ENCODE measurements around the gene MAPK8IP3.
A peak's percentile ranks its signal among the peaks of the same experiment; 100 is the strongest.
"Not testable (repeated sequence)": the region's sequence is repeated elsewhere in the genome, so short reads cannot be mapped to it uniquely, and the experiment has no call there.

MAPK8IP3 gene

DNA sequence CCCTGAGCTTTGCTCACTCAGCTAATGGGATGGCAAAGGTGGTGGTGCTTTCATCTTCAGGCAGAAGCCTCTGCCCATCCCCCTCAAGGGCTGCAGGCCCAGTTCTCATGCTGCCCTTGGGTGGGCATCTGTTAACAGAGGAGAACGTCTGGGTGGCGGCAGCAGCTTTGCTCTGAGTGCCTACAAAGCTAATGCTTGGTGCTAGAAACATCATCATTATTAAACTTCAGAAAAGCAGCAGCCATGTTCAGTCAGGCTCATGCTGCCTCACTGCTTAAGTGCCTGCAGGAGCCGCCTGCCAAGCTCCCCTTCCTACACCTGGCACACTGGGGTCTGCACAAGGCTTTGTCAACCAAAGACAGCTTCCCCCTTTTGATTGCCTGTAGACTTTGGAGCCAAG is 5.7 kb upstream of the MAPK8IP3 start:
- Histone ChIP-seq H3K9me3 (ENCODE audit: control insufficient read depth in 1 of 2, low read length in 2 of 2) (no peaks in the 10 kb centered on the region), H3K27ac (ENCODE audit: low read length) (no peak overlapping the region), H3K4me1 (ENCODE audit: control insufficient read depth in 1 of 2, insufficient read depth in 2 of 2, low read length in 2 of 2) (peaks cover 0 to 5% of the 10 kb centered on the region in 2 donors), H3K27me3 (ENCODE audit: low read depth, low read length) (no peaks in the 10 kb centered on the region), H3K4me3 (ENCODE audit: low read depth in 1 of 2, low read length in 2 of 2) (no peak overlapping the region), H3K36me3 (ENCODE audit: control insufficient read depth in 1 of 2, insufficient read depth in 2 of 2, low read length in 2 of 2) (peaks cover 28 to 44% of the 10 kb centered on the region in 2 donors)

DNA sequence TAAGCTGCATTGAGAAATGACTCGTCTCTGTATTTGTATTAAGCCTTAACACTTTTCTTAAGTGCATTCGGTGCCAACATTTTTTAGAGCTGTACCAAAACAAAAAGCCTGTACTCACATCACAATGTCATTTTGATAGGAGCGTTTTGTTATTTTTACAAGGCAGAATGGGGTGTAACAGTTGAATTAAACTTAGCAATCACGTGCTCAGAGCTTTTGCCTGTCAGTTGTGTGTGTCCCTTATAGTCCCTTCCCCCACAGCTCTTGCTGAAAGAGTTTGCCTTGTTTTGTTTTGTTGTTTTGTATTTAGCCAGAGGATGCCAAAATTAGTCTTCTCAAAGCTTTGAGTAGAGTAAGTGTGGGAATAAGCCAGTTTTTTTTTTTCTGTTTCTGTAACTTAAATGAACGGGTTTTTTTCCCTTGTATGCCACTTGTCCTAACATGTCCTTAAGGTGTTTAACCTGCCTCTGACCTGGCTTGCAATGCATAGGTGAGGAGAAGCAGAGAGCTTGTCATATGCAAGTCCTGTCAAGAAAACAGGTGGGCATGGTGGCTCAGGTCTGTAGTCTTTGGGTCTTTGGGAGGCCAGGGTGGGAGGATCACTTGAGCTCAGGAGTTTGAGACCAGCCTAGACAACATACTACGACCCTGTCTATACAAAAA is 4.6 kb upstream of the MAPK8IP3 start:
- Histone ChIP-seq H3K36me3 (ENCODE audit: control insufficient read depth in 1 of 2, insufficient read depth in 2 of 2, low read length in 2 of 2) (peaks cover 28 to 44% of the 10 kb centered on the region in 2 donors), H3K9me3 (ENCODE audit: control insufficient read depth in 1 of 2, low read length in 2 of 2) (no peaks in the 10 kb centered on the region), H3K27me3 (ENCODE audit: low read depth, low read length) (no peaks in the 10 kb centered on the region), H3K4me1 (ENCODE audit: control insufficient read depth in 1 of 2, insufficient read depth in 2 of 2, low read length in 2 of 2) (peaks cover 0 to 5% of the 10 kb centered on the region in 2 donors), H3K27ac (ENCODE audit: low read length) (no peak overlapping the region), H3K4me3 (ENCODE audit: low read depth in 1 of 2, low read length in 2 of 2) (no peak overlapping the region)

DNA sequence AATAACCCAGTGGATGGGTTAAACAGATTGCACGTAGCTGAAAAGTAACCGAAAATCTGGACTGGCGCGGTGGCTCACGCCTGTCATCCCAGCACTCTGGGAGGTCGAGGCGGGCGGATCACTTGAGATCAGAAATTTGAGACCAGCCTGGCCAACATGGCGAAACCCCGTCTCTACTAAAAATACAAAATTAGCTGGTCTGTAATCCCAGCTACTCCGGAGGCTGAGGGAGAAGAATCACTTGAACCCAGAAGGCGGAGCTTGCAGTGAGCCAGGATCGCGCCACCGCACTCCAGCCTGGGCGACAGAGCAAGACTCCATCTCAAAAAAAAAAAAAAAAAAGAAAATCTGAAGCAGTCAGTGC is 689 bp upstream of the MAPK8IP3 start:
- H3K4me1 ChIP-seq (ENCODE audit: control insufficient read depth in 1 of 2, insufficient read depth in 2 of 2, low read length in 2 of 2), result peaks cover 7 to 24% of the 10 kb centered on the region in 2 donors
- H3K36me3 ChIP-seq (ENCODE audit: control insufficient read depth in 1 of 2, insufficient read depth in 2 of 2, low read length in 2 of 2), result peaks cover 14% of the 10 kb centered on the region in 2 donors
- not testable (repeated sequence) for H3K27me3 ChIP-seq (ENCODE audit: low read depth, low read length); H3K9me3 ChIP-seq (ENCODE audit: control insufficient read depth in 1 of 2, low read length in 2 of 2)
- peak overlapping the region; percentile 85 for H3K27ac ChIP-seq (ENCODE audit: low read length)
- peak overlapping the region; percentile 83 to 84 for H3K4me3 ChIP-seq (ENCODE audit: low read depth in 1 of 2, low read length in 2 of 2)

DNA sequence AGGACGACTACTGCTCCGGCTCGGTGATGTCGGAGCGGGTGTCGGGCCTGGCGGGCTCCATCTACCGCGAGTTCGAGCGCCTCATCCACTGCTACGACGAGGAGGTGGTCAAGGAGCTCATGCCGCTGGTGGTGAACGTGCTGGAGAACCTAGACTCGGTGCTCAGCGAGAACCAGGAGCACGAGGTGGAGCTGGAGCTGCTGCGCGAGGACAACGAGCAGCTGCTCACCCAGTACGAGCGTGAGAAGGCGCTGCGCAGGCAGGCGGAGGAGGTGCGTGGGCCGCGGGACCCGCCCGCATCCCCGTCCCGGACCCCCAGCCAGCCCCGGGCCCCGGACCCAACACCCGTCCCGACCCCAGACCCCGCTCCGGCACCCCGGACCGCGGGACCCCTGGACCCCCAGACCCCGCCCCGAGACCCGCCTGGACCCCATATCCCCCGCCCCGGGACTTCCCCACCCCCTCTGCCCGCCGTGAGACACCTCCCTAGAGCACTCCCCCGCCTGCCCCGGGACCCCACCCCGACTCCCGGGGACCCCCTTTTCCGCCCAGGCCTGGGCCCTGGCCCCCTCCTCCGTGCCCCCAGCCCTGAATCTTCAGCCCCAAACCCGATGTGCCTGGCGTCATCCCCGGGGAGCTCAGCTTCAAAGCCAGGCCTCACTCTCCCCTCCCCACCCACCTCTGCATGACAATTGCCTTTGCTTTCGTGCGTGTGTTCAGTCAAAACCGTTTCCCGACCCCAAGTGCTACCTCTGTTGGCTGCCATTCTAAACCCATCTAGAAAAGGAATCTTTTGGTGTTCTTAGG is 594 bp downstream of the MAPK8IP3 start:
- H3K27ac ChIP-seq (ENCODE audit: low read length), result peak overlapping the region; percentile 85
- peak overlapping the region; percentile 83 to 84 for H3K4me3 ChIP-seq (ENCODE audit: low read depth in 1 of 2, low read length in 2 of 2)
- H3K9me3 ChIP-seq (ENCODE audit: control insufficient read depth in 1 of 2, low read length in 2 of 2), result no peaks in the 10 kb centered on the region
- peaks cover 7 to 24% of the 10 kb centered on the region in 2 donors for H3K4me1 ChIP-seq (ENCODE audit: control insufficient read depth in 1 of 2, insufficient read depth in 2 of 2, low read length in 2 of 2)
- peaks cover 7 to 8% of the 10 kb centered on the region in 2 donors for H3K36me3 ChIP-seq (ENCODE audit: control insufficient read depth in 1 of 2, insufficient read depth in 2 of 2, low read length in 2 of 2)
- no peaks in the 10 kb centered on the region for H3K27me3 ChIP-seq (ENCODE audit: low read depth, low read length)

DNA sequence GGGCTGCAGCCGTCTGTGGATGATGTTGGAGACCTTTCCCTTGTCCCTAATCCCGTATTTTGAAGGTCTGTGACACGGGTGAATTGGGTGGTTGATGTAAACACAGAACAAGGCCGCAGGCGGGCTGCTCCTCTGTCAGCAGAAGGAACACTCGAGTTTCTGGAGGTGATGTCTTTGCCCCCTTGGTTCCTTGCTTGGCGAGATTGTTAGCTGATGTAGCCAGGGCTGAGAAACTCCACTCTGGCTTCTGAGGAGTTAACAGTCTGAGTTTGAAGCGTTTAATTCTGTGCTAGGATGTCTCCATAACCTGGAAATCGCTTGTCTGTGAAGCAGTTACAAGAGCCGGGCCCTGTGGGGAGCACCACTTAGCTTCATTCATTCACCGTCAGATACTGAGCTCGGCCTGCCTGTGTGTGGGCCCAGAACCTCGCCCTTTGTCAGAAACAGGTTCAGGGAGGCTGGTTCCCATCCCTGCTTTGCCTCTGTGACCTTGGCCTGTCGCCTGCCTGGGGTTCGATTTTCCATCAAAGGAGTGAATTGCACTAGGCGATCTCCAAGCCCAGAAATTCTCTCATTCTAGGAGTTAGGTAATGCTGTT is 1.3 kb downstream of the MAPK8IP3 start:
- H3K4me3 ChIP-seq (ENCODE audit: low read depth in 1 of 2, low read length in 2 of 2), result peak overlapping the region; percentile 50 to 84
- peak overlapping the region; percentile 34 for H3K27ac ChIP-seq (ENCODE audit: low read length)
- no peaks in the 10 kb centered on the region for H3K9me3 ChIP-seq (ENCODE audit: control insufficient read depth in 1 of 2, low read length in 2 of 2)

DNA sequence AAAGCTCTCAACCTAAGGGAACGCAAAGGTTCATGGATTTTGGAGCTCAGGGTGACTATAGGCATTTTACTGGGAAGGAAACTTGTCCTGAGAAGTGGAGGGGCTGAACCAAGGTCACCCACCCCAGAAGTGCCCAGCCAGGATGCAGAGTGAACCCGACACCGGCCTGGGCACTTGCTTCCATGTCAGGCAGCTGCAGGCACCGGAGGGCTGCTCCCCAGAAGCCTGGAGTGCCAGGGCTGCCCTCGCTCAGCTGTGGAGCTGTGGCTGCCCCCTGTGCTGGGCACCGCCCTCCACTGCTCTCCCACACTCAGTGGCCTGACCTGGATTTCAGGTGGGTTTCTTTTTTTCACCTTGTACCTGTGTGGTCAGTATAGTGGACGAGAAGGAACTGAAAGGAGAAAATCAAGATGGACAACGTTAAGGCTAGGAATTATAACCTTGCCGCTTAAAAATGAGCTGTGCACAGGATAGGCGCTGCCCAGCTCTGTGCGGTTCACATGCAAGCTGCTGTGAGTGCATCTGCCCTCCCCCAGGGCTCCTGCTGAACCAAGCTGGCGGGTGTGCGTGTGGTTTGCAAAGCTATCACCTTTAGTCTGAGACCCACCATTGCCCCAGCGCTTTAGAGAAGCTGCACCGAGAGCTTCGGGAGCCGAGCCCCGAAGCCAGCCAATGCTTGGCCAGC is 2.2 kb downstream of the MAPK8IP3 start:
- Histone ChIP-seq H3K4me3 (ENCODE audit: low read depth in 1 of 2, low read length in 2 of 2) (peak overlapping the region in 1 of 2 donors; percentile 50), H3K27me3 (ENCODE audit: low read depth, low read length) (no peaks in the 10 kb centered on the region), H3K27ac (ENCODE audit: low read length) (no peak overlapping the region), H3K4me1 (ENCODE audit: control insufficient read depth in 1 of 2, insufficient read depth in 2 of 2, low read length in 2 of 2) (peaks cover 7 to 28% of the 10 kb centered on the region in 2 donors), H3K9me3 (ENCODE audit: control insufficient read depth in 1 of 2, low read length in 2 of 2) (no peaks in the 10 kb centered on the region), H3K36me3 (ENCODE audit: control insufficient read depth in 1 of 2, insufficient read depth in 2 of 2, low read length in 2 of 2) (no peaks in the 10 kb centered on the region)

More for the DNA sequence above, 1.3 kb downstream of the MAPK8IP3 start:
- Histone ChIP-seq H3K4me1 (ENCODE audit: control insufficient read depth in 1 of 2, insufficient read depth in 2 of 2, low read length in 2 of 2) (peaks cover 7 to 24% of the 10 kb centered on the region in 2 donors), H3K36me3 (ENCODE audit: control insufficient read depth in 1 of 2, insufficient read depth in 2 of 2, low read length in 2 of 2) (peaks cover 3 to 4% of the 10 kb centered on the region in 2 donors), H3K27me3 (ENCODE audit: low read depth, low read length) (no peaks in the 10 kb centered on the region)

DNA sequence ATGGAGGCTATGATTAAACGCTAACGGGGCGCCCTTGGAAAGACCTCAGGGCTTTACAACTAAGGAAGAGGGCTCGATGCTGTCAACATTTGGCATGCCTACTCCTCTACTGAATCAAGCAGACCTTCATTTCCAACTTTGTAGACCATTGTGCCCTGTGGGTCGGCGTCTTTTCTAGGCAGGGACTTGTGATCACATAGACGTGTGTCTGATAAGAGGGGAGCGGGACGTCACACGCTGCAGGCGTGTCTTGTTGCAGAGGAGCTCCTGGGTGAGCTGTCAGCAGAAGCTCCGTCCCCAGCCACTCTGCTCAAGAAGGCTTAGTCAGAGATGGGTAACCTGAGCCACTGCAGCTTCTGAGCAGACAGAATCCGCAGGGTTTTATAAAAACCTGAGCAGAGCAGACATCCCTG is 2.8 kb downstream of the MAPK8IP3 start:
- H3K27ac ChIP-seq (ENCODE audit: low read length), result no peak overlapping the region
- no peaks in the 10 kb centered on the region for H3K36me3 ChIP-seq (ENCODE audit: control insufficient read depth in 1 of 2, insufficient read depth in 2 of 2, low read length in 2 of 2)
- no peak overlapping the region for H3K4me3 ChIP-seq (ENCODE audit: low read depth in 1 of 2, low read length in 2 of 2)
- H3K27me3 ChIP-seq (ENCODE audit: low read depth, low read length), result no peaks in the 10 kb centered on the region
- no peaks in the 10 kb centered on the region for H3K9me3 ChIP-seq (ENCODE audit: control insufficient read depth in 1 of 2, low read length in 2 of 2)
- H3K4me1 ChIP-seq (ENCODE audit: control insufficient read depth in 1 of 2, insufficient read depth in 2 of 2, low read length in 2 of 2), result peaks cover 7 to 28% of the 10 kb centered on the region in 2 donors

DNA sequence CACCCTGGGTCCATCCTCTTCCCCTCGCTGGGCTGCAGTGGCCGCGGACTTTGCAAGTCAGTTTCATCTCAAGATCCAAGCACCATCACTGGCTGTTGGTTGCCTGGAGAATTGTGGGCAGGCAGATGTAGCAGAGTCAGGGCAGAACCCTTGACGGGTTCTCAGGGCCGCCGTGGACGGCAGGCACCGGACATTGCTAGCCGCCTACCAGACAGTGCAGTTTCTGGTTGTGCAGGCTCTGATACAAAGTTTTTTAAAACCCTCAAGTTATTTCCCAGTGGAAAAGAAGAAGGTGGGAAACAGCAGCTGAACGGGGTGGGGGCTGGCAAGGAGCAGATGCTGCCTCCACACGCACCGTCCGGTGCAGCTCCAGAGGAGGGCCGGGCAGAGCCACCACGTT is 3.4 kb downstream of the MAPK8IP3 start:
- no peak overlapping the region for H3K27ac ChIP-seq (ENCODE audit: low read length)
- no peaks in the 10 kb centered on the region for H3K27me3 ChIP-seq (ENCODE audit: low read depth, low read length)
- H3K9me3 ChIP-seq (ENCODE audit: control insufficient read depth in 1 of 2, low read length in 2 of 2), result no peaks in the 10 kb centered on the region
- no peaks in the 10 kb centered on the region for H3K36me3 ChIP-seq (ENCODE audit: control insufficient read depth in 1 of 2, insufficient read depth in 2 of 2, low read length in 2 of 2)
- H3K4me3 ChIP-seq (ENCODE audit: low read depth in 1 of 2, low read length in 2 of 2), result no peak overlapping the region
- peaks cover 7 to 28% of the 10 kb centered on the region in 2 donors for H3K4me1 ChIP-seq (ENCODE audit: control insufficient read depth in 1 of 2, insufficient read depth in 2 of 2, low read length in 2 of 2)

DNA sequence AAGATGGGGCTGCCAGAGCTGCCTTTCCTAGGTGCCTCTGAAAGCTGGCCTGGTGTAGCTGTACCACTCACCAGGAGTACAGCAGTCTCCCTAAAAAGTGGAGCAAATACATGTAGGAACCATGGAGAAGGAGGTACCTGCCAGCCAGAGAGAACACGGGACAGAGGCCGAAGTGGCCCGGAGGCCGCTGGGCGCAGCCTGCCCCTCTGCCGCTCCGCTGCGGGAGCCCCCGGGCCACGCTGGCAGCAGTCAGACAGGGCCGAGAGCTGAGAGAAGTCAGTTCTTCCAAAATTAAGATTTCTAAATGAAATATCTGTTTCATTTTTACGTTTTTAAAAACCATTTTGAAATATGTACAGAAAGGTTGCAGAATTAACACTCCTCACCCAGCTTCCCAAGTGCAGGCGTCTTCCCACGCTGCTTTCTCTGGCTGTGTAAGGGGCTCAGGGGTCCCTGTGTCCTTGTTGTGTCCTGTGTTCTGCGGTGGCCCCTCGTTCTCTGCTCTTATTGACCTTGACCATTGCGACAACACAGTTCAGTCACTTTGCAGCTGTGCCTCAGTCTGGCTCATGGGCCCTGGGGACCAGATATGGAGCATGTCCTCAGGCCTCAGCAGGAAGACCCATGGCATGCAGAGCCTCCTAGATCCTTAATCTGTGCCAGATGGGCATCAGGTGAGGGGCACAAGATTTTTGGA is 5.0 kb downstream of the MAPK8IP3 start:
- Histone ChIP-seq H3K27ac (ENCODE audit: low read length) (no peak overlapping the region), H3K36me3 (ENCODE audit: control insufficient read depth in 1 of 2, insufficient read depth in 2 of 2, low read length in 2 of 2) (no peaks in the 10 kb centered on the region), H3K4me1 (ENCODE audit: control insufficient read depth in 1 of 2, insufficient read depth in 2 of 2, low read length in 2 of 2) (peaks cover 7 to 23% of the 10 kb centered on the region in 2 donors), H3K27me3 (ENCODE audit: low read depth, low read length) (no peaks in the 10 kb centered on the region), H3K9me3 (ENCODE audit: control insufficient read depth in 1 of 2, low read length in 2 of 2) (no peaks in the 10 kb centered on the region), H3K4me3 (ENCODE audit: low read depth in 1 of 2, low read length in 2 of 2) (no peak overlapping the region)

DNA sequence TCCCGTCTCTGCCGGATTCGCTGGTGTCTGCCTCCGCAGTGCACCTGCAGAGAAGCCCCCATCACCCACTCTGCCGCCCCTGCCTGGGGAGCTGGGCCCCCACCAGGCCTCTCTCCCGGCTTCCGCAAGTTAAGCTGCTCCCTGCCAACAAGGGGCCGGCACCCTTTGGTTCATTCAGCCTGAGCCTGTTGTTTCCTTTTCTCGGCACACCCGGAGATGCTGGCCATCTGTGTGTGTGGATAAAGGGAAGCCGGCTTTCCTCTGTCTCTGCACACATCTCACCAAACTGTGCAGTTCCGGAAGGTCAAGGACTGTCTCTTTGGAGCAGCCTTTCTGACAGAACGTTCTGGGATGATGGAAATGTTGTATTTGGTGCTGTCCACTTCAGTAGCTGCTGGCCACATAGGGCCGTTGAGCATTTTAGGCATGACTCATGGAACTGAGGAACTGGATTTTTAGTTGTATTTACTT is 6.8 kb downstream of the MAPK8IP3 start:
- H3K27ac ChIP-seq (ENCODE audit: low read length), result no peak overlapping the region
- no peaks in the 10 kb centered on the region for H3K9me3 ChIP-seq (ENCODE audit: control insufficient read depth in 1 of 2, low read length in 2 of 2)
- H3K4me1 ChIP-seq (ENCODE audit: control insufficient read depth in 1 of 2, insufficient read depth in 2 of 2, low read length in 2 of 2), result peaks cover 4 to 15% of the 10 kb centered on the region in 2 donors
- H3K36me3 ChIP-seq (ENCODE audit: control insufficient read depth in 1 of 2, insufficient read depth in 2 of 2, low read length in 2 of 2), result no peaks in the 10 kb centered on the region
- no peak overlapping the region for H3K4me3 ChIP-seq (ENCODE audit: low read depth in 1 of 2, low read length in 2 of 2)
- H3K27me3 ChIP-seq (ENCODE audit: low read depth, low read length), result no peaks in the 10 kb centered on the region

Measured in muscle layer of duodenum (tissue), 2 donors.